Measurements from ENCODE around the gene EID3.
"Not testable (repeated sequence)": the region's sequence is repeated elsewhere in the genome, so short reads cannot be mapped to it uniquely, and the experiment has no call there.

The EID3 gene

DNA sequence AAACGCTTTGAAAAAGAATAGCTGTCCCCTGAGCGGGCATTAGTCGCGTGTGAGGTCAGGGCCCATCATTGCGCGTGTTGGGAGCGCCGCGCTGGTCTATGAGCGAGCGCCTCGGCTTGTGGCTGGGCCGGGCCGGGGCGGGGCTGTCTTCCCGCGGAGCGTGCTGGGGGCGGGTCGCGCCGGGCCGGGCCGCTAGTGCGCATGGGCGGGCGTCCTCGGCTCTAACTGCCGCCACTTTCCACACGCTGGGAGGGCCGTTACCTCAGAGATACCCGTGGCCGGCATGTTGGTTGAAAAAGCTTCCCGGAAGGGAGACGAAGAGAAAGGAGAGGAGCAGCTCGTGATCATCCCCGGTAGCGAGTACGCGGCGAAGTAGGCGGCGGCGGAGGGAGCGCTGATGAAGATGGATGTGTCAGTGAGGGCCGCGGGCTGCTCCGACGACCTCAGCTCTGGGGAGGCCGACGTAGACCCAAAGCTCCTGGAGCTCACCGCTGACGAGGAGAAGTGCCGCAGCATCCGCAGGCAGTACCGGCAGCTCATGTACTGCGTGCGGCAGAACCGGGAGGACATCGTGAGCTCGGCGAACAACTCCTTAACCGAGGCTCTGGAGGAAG lies at the start of gene EID3:
TSS of gene EID3 (plus strand) at position 202 of the 614 bp plus-strand sequence. CDS start at position 398, 196 bp downstream.
- TF ChIP-seq, protein P1, sequence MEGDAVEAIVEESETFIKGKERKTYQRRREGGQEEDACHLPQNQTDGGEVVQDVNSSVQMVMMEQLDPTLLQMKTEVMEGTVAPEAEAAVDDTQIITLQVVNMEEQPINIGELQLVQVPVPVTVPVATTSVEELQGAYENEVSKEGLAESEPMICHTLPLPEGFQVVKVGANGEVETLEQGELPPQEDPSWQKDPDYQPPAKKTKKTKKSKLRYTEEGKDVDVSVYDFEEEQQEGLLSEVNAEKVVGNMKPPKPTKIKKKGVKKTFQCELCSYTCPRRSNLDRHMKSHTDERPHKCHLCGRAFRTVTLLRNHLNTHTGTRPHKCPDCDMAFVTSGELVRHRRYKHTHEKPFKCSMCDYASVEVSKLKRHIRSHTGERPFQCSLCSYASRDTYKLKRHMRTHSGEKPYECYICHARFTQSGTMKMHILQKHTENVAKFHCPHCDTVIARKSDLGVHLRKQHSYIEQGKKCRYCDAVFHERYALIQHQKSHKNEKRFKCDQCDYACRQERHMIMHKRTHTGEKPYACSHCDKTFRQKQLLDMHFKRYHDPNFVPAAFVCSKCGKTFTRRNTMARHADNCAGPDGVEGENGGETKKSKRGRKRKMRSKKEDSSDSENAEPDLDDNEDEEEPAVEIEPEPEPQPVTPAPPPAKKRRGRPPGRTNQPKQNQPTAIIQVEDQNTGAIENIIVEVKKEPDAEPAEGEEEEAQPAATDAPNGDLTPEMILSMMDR (IDR thresholded peaks at IDR 0.05; ENCODE audit: low read depth, low read length) = no peak
- H3K4me3 ChIP-seq (ENCODE audit: low read depth, low read length) = peak within 1 kb of the TSS; percentile 46
- DNase-seq (ENCODE audit: low read depth, low spot score) = peak; percentile 86
- in situ Hi-C loops (cut with HindIII; ENCODE audit: low sequenced_read_pairs) = no loop called here

DNA sequence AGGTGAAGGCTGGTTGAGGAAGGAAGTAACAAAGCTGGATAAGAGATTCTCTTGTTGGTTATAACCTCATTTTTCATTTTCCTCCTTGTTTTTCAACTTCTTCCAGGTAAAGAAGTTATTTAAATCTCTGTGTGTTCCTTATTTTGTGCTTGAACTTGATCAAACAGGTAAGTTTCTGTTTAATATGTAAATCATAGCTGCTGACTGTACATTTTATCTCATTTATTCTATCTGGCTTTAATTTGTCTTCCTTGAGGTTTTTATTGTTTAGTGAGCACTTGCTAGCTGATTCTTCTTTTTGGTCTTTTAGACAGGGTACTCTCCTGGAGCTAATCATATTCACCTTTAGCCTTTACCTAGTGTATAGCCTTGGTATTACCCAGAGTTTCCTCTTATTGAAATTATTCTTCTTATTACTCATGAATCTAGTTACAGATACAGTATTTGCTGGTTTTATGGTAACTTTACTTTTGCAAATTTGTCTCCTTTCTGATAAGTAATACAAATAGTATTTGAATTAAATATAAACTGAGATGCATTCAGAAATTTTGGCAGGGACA lies 45.5 kb upstream of the EID3 start:
- H3K4me3 ChIP-seq (ENCODE audit: low read depth, low read length) = no peak overlapping the region
- in situ Hi-C loops (cut with HindIII; ENCODE audit: low sequenced_read_pairs) = no loop called here
- TF ChIP-seq, protein P1 (IDR thresholded peaks at IDR 0.05; ENCODE audit: low read depth, low read length) = no peak
- no peak for DNase-seq (ENCODE audit: low read depth, low spot score)

DNA sequence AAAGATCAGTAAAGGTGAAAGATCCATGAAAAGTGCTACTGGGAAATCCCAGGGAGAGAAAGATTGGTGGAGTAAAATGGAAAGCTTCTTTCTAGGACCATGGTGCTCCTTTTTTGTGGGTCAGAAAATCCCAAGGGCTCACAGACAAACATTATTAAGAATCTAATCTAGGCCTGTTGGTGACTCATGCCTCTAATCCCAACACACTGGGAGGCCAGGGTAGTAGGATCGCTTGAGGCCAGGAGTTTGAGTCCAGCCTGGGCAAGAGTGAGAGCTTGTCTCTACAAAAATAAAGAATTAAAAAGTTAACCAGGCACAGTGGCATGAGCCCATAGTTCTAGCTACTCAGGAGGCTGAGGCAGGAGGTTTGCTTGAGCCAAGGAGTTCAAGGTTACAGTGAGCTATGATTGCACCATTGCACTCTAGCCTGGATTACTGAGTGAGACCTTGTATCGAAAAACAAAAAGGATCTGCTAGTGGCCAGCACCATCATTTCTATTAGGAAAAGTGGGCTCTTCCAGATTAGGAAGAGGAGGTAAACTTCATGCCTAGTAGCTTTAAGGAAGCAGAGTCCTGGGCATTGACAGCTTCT lies 45.0 kb upstream of the EID3 start:
- no peak overlapping the region for H3K4me3 ChIP-seq (ENCODE audit: low read depth, low read length)
- TF ChIP-seq, protein P1 (IDR thresholded peaks at IDR 0.05; ENCODE audit: low read depth, low read length) = no peak
- no peak for DNase-seq (ENCODE audit: low read depth, low spot score)

DNA sequence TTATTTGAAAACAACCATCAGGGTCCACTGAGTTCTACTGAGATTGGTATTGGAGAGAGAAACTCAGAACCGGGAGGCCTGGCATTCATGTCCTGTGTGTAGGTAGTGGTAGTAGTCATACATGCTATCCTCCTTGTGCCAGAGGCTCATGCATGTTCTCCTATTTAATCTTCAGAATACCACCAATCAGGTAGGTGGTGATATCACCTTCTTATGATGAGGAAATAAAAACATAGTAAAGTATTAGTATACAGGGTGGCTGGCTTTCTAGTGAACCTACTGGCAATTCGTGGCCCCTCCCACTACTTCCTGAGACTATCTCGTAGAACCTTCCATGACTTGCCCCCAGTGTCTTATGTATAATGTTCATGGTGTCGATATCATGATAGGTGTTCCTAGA lies 40.5 kb upstream of the EID3 start:
- DNase-seq (ENCODE audit: low read depth, low spot score) = no peak
- H3K4me3 ChIP-seq (ENCODE audit: low read depth, low read length) = no peak overlapping the region
- TF ChIP-seq, protein P1 (IDR thresholded peaks at IDR 0.05; ENCODE audit: low read depth, low read length) = no peak
- in situ Hi-C loops (cut with HindIII; ENCODE audit: low sequenced_read_pairs) = no loop called here

More for the DNA sequence above, 45.0 kb upstream of the EID3 start:
- in situ Hi-C loops (cut with HindIII; ENCODE audit: low sequenced_read_pairs) = no loop called here

DNA sequence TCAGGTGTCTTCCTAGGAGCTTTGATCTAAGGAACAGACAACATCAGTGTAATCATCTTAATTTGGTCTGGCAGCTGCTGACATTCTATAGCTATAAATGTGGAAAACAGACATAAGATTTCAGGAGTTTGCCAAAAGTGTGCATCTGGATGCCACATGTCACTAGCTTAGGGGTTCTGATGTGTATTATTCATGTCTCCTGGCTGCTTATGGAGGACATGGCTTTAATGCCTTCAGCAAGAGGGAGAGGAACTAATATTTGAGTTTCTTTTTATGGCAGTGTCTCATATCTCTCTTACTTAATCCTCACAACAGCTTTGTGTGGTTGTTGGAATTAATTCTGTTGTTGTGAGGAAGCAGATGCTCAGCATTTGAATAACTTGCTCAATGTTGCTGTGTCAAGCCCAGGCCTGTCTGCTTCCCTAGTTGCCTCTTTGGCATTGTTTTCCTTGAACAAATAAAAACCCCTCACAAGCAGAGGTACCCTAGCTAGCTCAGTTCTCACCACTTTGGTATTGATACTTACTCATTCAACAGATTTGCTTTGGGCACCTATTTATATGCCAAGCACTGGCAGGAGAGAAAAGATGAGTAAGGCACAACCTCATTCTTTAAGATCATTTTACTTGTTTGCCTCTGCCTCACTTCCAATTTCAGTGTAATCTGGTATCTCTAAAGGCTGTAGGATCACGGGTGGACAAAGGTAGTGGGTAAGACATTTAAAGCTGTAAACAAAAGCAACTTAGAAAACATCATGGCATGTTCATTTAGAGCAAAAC lies 39.8 kb upstream of the EID3 start:
- no peak overlapping the region for H3K4me3 ChIP-seq (ENCODE audit: low read depth, low read length)
- DNase-seq (ENCODE audit: low read depth, low spot score) = no peak
- in situ Hi-C loops (cut with HindIII; ENCODE audit: low sequenced_read_pairs) = no loop called here
- TF ChIP-seq, protein P1 (IDR thresholded peaks at IDR 0.05; ENCODE audit: low read depth, low read length) = no peak

DNA sequence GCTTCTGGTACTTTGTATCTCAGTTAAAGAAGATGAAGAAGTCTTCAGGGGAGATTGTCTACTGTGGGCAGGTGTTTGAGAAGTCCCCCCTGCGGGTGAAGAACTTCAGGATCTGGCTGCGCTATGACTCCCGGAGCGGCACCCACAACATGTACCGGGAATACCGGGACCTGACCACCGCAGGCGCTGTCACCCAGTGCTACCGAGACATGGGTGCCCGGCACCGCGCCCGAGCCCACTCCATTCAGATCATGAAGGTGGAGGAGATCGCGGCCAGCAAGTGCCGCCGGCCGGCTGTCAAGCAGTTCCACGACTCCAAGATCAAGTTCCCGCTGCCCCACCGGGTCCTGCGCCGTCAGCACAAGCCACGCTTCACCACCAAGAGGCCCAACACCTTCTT lies 38.1 kb upstream of the EID3 start:
- DNase-seq (ENCODE audit: low read depth, low spot score); in situ Hi-C loops (cut with HindIII; ENCODE audit: low sequenced_read_pairs); H3K4me3 ChIP-seq (ENCODE audit: low read depth, low read length): not testable (repeated sequence)

Data from astrocyte of the spinal cord (primary cell).